Activated CD4-positive, alpha-beta T cell treated with anti-CD3 and anti-CD28 coated beads, Interleukin-2, amount 50 U/mL, for 1 hour (primary cell): Measurements from ENCODE around the gene ATF1.
A peak's percentile ranks its signal among the peaks of the same experiment; 100 is the strongest.
"Not testable (repeated sequence)": the region's sequence is repeated elsewhere in the genome, so short reads cannot be mapped to it uniquely, and the experiment has no call there.

Experiments
- DNase-seq: peaks from one replicate; pipeline ENCODE4 v3.0.0-alpha.2; 2020

The ATF1 gene

GRCh38 chr12:50753232-50753769, 10.6 kb upstream of the ATF1 start:
- no peak for DNase-seq

GRCh38 chr12:50764286-50765094, 589 bp downstream of the ATF1 start:
- DNase-seq, result peak; percentile 43

- peak; percentile 50 for DNase-seq
Observed at GRCh38 chr12:50765095-50765911, 1.4 kb downstream of the ATF1 start.

- DNase-seq, result no peak
Observed at GRCh38 chr12:50768391-50768790, 4.5 kb downstream of the ATF1 start.

- not testable (repeated sequence) for DNase-seq
Observed at GRCh38 chr12:50768813-50769212, 4.9 kb downstream of the ATF1 start.

DNA sequence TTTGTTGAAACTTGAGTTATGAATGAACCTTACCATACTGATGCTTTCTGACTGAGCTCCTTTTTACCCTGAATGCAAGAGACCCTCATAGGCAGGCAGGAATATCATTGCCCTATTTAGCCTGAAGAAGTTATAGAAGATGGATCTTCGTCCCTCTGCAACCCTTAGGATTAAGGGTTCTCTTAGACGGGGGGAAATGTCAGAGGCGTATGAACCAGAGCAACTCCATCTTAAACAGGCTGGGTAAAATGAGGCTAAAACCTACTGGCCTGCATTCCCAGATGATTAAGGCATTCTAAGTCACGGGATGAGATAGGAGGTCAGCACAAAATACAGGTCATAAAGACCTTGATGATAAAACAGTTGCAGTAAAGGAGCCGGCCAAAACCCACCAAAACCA, 7.5 kb downstream of the ATF1 start:
- DNase-seq, result no peak

DNA sequence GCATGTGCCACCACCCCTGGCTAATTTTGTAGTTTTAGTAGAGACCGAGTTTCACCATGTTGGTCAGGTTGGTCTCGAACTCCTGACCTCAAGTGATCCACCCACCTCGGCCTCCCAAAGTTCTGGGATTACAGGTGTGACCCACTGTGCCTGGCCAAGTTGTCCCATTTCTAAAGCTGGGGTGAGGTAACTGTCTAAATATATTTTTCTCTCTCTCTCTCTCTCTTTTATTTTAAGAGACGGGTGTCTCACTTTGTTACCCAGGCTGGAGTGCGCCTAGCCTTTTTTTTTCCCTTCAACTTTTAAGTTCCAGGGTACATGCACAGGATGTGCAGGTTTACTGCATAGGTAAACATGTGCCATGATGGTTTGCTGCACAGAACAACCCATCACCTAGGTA, 8.6 kb downstream of the ATF1 start:
- DNase-seq, result no peak

GRCh38 chr12:50772877-50773276, 9.0 kb downstream of the ATF1 start:
- DNase-seq, result no peak

DNA sequence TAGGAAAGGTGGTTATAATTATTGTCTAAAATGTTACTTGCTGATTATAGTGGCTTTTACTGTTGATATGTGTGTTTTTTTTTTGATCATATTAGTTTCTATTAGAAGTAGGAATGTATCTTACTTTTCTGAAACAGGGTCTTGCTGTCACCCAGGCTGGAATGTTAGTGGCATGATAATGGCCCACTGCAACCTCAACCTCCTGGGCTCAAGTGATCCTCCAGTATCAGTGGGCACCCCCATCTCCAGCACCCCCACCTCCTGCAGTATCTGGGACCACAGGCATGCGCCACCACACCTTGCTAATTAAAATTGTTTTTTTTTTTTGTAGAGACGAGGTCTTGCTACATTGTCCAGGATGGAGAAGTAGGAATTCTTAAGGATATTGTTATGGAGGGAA, 11.3 kb downstream of the ATF1 start:
- no peak for DNase-seq

- no peak for DNase-seq
Observed at GRCh38 chr12:50776749-50777728, 13.1 kb downstream of the ATF1 start.

GRCh38 chr12:50778663-50779590, 15.0 kb downstream of the ATF1 start:
- no peak for DNase-seq

DNA sequence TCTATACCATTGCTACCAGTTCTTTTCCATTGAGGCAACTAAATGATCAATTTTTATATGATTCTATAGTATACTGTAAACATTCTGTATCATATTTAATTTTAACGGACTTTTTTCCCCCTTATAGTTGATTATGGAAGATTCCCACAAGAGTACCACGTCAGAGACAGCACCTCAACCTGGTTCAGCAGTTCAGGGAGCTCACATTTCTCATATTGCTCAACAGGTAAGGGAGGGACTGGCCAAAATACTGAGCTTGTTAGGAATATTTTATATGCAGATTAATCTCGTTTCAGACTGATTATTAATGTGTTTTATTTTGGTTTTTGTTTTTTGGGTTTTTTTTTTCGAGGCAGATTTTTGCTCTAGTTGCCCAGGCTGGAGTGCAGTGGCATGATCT, 16.1 kb downstream of the ATF1 start:
- DNase-seq, result no peak

GRCh38 chr12:50784501-50784900, 20.6 kb downstream of the ATF1 start:
- DNase-seq, result no peak

DNA sequence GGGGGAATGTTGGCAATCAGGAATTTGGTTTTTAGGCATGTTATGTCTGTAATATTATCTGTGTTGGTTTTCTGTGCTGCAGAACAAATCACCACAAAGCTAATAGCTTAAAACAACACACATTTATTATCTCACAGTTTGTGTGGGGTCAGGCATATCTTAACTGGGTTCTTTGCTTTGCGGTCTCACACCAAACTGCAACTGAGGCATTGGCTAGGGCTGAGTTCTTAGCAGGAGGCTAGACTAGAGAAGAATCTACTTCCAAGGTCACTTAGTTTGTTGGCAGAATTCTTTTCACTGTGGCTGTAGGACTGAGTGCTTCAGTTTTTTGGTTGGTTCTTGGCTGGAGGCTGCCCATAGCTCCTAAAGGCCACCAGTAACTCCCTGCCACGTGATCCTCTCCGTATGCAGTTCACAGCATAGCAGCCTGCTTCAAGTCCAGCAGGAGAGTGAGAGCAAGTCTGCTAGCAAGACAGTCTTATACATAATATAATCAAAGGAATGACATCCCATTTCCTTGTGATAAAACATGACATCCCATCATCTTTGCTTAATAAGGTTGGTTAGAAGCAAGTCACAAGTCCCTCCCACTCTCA, 21.6 kb downstream of the ATF1 start:
- DNase-seq, result no peak

GRCh38 chr12:50786498-50787231, 22.8 kb downstream of the ATF1 start:
- no peak for DNase-seq

DNA sequence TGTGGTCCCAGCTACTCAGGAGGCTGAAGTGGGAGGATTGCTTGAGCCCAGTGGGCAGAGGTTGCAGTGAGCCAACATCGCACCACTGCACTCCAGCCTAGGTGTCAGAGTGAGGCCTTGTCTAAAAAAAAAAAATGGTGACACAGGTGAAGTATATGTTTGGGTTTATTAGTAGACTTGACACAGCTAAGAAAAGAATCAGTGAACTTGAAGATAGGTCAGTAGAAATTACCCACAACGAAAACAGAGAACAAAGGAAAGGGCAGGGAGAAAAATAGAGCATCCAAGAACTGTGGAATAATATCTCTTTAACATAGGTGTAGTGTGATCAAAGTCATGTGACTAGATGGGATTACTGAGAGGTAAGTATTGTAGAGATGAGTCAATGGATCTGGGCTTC, 23.7 kb downstream of the ATF1 start:
- DNase-seq, result no peak

DNA sequence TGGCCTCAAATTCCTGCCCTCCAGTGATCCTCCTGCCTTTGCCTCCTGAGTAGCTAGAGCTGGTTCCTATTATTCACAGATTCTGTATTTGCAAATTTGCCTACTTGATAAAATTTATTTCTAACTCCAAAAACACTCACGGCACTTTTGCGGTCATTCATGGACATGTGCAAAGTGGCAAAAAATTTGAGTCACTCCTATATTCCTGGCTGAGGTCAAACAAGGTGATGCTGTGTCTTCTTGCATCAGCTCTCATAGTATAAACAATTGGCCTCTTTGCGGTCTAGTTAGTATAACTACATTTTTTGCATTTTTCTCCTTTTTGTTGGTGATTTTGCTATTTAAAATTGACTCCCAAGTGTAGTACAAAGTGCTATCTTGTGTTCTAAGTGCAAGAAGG, 24.7 kb downstream of the ATF1 start:
- DNase-seq, result no peak

DNA sequence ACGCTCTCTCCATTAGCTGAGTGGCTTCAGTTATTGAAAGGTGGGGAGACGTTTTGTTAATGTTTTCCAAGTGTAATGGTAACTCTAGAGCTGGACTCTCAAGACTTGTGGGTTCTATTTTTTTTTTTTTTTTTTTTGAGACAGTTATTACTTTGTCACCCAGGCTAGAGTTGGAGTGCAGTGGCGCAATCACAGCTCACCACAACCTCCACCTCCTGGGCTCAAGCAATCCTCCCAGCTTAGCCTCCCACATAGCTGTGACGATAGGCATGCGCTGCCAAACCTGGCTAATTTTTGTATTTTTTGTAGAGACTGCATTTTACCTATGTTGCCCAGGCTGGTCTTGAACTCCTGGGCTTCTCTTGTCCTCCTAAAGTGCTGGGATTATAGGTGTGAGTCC, 26.2 kb downstream of the ATF1 start:
- no peak for DNase-seq

DNA sequence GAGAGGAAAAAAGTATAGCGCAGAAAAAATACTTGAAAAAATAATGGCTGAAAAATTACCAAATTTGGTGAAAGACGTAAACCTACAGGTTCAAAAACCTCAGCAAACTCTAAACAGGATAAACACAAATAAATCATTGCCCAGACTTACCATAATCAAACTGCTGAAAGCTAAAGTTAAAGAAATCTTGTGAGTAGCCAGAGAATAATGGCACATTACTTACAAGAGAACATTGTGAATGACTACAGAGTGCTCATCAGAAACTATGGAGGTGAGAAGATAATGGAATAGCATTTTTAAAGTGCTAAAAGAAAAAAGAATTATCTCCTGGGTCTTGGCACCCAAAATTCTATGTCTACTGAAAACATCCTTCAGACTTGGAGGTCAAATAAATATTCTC, 36.0 kb downstream of the ATF1 start:
- DNase-seq, result no peak

- DNase-seq, result no peak
Observed at GRCh38 chr12:50803230-50803875, 39.5 kb downstream of the ATF1 start.
